WERI-Rb-1 (cell line): ENCODE data around the gene POGK.
"Not testable (repeated sequence)": the region's sequence is repeated elsewhere in the genome, so short reads cannot be mapped to it uniquely, and the experiment has no call there.

Experiments
- DNase-seq: peaks from one replicate; pipeline ENCODE4 v3.0.0-alpha.2; 2020
- H3K27ac ChIP-seq: fragments of 250-450 bp; sonication (Bioruptor Pico); 2 replicates; pipeline ENCODE4 v1.5.1; 2020; ENCODE audit warnings: mild to moderate bottlenecking, moderate library complexity
- H3K27me3 ChIP-seq: fragments of 250-450 bp; sonication (Bioruptor Pico); 2 replicates; pipeline ENCODE4 v1.5.1; 2021; ENCODE audit warnings: mild to moderate bottlenecking, low read depth, moderate library complexity; ENCODE audit not compliant: insufficient read depth, severe bottlenecking
- H3K36me3 ChIP-seq: fragments of 250-450 bp; sonication (Bioruptor Pico); 2 replicates; pipeline ENCODE4 v1.5.1; 2020; ENCODE audit warnings: mild to moderate bottlenecking, moderate library complexity
- H3K4me3 ChIP-seq: 2 replicates; pipeline ENCODE4 v1.5.1; 2011; ENCODE audit warnings: low read depth, mild to moderate bottlenecking, control low read depth, low read length
- H3K9me3 ChIP-seq: fragments of 250-450 bp; sonication (Bioruptor Pico); 2 replicates; pipeline ENCODE4 v1.5.1; 2021; ENCODE audit warnings: mild to moderate bottlenecking, moderate library complexity; ENCODE audit not compliant: severe bottlenecking
- CTCF ChIP-seq: IDR thresholded peaks from 2 replicates; pipeline ENCODE4 v1.5.1; 2011; ENCODE audit warnings: low read depth, mild to moderate bottlenecking, control low read depth, inconsistent platforms, low read length

The POGK gene

GRCh38 chr1:166814611-166815010 lies 24.7 kb upstream of the POGK start:
- H3K27me3 ChIP-seq, result no peaks in the 10 kb centered on the region
- H3K27ac ChIP-seq, result no peak overlapping the region
- no peak for TF ChIP-seq CTCF
- no peak for DNase-seq
- H3K4me3 ChIP-seq, result no peak overlapping the region
- H3K9me3 ChIP-seq, result no peaks in the 10 kb centered on the region
- no peaks in the 10 kb centered on the region for H3K36me3 ChIP-seq

GRCh38 chr1:166819974-166820373 lies 19.3 kb upstream of the POGK start:
- no peaks in the 10 kb centered on the region for H3K9me3 ChIP-seq
- TF ChIP-seq CTCF, result no peak

GRCh38 chr1:166822385-166822784 lies 16.9 kb upstream of the POGK start:
- Histone ChIP-seq H3K9me3 (no peaks in the 10 kb centered on the region), H3K27me3 (no peaks in the 10 kb centered on the region), H3K4me3 (no peak overlapping the region), H3K27ac (no peak overlapping the region), H3K36me3 (no peaks in the 10 kb centered on the region)
- no peak for DNase-seq
- no peak for TF ChIP-seq CTCF

More at GRCh38 chr1:166819974-166820373, 19.3 kb upstream of the POGK start:
- H3K27me3 ChIP-seq, result no peaks in the 10 kb centered on the region
- no peak overlapping the region for H3K27ac ChIP-seq
- no peak overlapping the region for H3K4me3 ChIP-seq
- DNase-seq, result peak; percentile 41
- H3K36me3 ChIP-seq, result no peaks in the 10 kb centered on the region

- Histone ChIP-seq H3K4me3 (no peak overlapping the region), H3K27ac (no peak overlapping the region), H3K27me3 (no peaks in the 10 kb centered on the region), H3K36me3 (no peaks in the 10 kb centered on the region), H3K9me3 (no peaks in the 10 kb centered on the region)
- no peak for DNase-seq
- no peak for TF ChIP-seq CTCF
Observed at GRCh38 chr1:166827426-166827825, 11.8 kb upstream of the POGK start.

- not testable (repeated sequence) for H3K4me3 ChIP-seq, H3K36me3 ChIP-seq, H3K9me3 ChIP-seq, DNase-seq, H3K27ac ChIP-seq, H3K27me3 ChIP-seq
Observed at GRCh38 chr1:166829762-166830161, 9.5 kb upstream of the POGK start.

- Histone ChIP-seq H3K4me3 (no peak overlapping the region), H3K36me3 (peaks cover 12% of the 10 kb centered on the region), H3K27ac (no peak overlapping the region), H3K27me3 (no peaks in the 10 kb centered on the region), H3K9me3 (no peaks in the 10 kb centered on the region)
- no peak for DNase-seq
- no peak for TF ChIP-seq CTCF
Observed at GRCh38 chr1:166836733-166837132, 2.5 kb upstream of the POGK start.
